ENCODE results near the gene NHSL1. TPM values are rescaled to one million over a fixed set of nuclear protein-coding genes. Genes with fewer than 3 reads are reported as not detected.

NHSL1 gene
- total RNA-seq, 4 donors from 2014 or later: 5.4 to 24.3 (median 22.2) TPM

GRCh38 chr6:138503881-138504680 is 4.8 kb upstream of the NHSL1 start:
- TF ChIP-seq, protein P1, sequence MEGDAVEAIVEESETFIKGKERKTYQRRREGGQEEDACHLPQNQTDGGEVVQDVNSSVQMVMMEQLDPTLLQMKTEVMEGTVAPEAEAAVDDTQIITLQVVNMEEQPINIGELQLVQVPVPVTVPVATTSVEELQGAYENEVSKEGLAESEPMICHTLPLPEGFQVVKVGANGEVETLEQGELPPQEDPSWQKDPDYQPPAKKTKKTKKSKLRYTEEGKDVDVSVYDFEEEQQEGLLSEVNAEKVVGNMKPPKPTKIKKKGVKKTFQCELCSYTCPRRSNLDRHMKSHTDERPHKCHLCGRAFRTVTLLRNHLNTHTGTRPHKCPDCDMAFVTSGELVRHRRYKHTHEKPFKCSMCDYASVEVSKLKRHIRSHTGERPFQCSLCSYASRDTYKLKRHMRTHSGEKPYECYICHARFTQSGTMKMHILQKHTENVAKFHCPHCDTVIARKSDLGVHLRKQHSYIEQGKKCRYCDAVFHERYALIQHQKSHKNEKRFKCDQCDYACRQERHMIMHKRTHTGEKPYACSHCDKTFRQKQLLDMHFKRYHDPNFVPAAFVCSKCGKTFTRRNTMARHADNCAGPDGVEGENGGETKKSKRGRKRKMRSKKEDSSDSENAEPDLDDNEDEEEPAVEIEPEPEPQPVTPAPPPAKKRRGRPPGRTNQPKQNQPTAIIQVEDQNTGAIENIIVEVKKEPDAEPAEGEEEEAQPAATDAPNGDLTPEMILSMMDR (IDR thresholded peaks at IDR 0.05; ENCODE audit: low read depth): no peak

- TF ChIP-seq, protein P1 (IDR thresholded peaks at IDR 0.05; ENCODE audit: low read depth): no peak
Measured at GRCh38 chr6:138502546-138502945, 3.3 kb upstream of the NHSL1 start.

DNA sequence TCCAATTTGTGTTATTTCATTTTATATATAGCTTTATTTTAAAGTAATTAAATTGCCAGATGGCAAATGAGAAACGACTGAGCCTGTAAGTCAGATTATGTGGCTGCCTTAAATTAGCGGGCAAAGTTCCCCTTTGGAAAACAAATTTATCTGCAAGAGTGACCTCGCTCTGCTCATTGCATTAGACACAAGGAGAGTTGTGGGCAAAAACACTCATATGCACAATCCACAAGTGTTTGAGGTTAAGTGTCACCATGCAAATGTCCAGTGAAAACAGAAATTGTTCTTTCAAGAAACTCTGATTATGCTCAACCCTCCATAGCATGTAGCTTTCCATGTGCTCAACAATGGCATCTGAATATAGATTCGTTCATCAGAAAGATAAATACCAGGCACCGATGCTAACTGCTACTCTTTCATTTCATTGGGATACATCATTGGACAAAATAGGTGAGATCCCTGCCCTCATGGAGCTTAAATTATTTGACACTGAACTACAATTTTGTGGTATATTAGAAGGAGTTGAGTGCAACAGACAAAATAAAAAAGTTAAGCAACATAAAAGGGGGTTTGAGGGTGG is 1.7 kb upstream of the NHSL1 start:
- TF ChIP-seq, protein P1 (IDR thresholded peaks at IDR 0.05; ENCODE audit: low read depth): no peak

DNA sequence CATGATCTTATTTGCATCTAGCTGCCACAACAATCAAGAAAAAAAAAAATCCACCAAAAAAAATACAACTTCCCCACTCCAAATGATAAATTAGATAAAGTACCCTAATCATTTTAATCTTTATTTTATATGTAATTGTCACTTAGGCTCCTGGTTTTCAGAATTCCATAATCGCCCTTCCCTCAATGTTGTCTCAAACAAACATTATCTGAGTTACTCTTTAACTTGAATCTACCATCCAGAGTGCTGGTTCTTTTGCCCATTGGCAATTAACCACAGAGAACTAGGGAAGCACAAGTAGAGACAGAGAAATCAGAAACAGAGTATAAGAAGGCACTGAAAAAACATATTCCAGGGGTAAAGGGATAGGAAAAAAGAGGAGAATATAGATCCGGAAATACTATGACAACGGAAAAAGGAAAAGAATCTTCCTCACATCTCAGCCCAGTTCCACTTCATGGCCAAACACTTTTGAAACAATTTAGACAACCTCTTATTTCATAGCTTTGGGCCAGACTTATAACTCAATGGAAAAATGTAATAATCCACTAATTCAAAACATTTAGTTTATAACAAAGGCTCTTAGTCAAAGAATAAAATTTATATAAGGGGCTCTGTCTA is 861 bp upstream of the NHSL1 start:
- TF ChIP-seq, protein P1 (IDR thresholded peaks at IDR 0.05; ENCODE audit: low read depth): no peak

DNA sequence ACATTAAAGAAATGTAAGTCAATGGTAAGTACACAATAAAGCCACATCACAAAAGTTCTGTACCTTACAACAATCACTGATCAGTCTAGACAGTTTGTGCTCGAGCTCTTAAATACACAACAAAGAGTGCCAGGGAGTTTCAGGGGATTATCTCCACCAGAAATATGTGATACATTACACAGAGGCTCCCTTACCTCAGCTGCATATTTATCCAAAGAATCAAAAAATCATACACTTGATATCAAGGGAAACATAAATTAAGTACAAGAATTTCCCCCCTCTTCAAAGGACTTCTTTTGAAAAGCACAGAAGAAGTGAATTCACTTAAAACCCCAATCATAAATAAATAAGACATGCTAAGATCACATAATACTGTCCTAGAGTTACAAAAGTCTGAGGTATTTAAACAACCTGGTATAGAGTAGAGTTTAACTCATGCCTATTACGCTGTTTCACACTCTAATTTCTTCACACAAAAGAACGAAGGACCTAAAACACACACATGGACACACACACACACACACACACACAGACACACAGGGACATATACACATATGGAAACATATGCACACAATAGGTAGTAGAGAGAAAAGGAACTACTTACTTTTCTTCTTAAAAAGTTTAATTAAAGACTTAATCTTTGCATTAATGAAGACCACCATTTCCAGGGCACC is 528 bp downstream of the NHSL1 start:
- TF ChIP-seq, protein P1 (IDR thresholded peaks at IDR 0.05; ENCODE audit: low read depth): no peak

DNA sequence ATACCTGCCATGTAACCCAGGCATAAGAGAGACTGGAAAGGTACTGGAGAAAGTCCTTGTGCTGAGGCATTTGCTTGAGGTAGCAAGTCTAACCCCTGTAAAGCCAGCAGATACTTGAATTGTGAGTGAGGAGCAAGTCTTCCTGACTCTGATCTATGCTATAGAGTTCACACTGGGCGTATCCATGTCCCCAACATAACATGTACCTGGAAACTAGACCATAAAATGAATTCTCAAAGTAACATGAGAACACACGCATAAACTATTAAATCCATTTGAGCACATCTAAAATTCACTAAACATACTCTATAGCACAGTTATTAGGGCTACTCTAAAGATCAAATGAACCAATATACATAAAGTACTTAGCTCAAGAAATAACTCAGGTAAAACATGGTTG is 2.0 kb downstream of the NHSL1 start:
- TF ChIP-seq, protein P1 (IDR thresholded peaks at IDR 0.05; ENCODE audit: low read depth): no peak

GRCh38 chr6:138494312-138494711 is 5.0 kb downstream of the NHSL1 start:
- TF ChIP-seq, protein P1 (IDR thresholded peaks at IDR 0.05; ENCODE audit: low read depth): no peak
